Activated CD8-positive, alpha-beta memory T cell treated with anti-CD3 and anti-CD28 coated beads, Interleukin-2, amount 50 U/mL, for 1 hour (primary cell): Measurements from ENCODE around the gene WDTC1.
"Not testable (repeated sequence)": the region's sequence is repeated elsewhere in the genome, so short reads cannot be mapped to it uniquely, and the experiment has no call there.

Experiments used
- DNase-seq: peaks from one replicate; pipeline ENCODE4 v3.0.0-alpha.2; 2020; ENCODE audit errors: extremely low read depth

WDTC1 gene

DNA sequence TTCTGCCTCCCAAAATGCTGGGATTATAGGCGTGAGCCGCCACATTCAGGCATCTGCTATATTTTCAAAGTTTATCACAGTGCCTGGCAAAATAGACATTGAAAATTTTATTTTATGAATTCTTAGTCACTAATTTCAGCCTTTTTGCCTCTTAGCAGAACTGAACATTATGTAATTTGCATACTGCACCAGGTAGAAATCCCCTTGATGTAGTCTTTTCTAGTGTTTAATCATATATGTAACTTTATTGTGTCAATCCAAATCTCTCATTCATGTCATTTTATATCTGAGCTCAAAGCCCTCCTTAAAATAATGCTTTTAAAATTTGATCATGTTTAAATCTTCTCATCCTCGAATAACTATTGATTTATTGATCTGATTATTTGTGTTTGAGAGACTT is 19.2 kb downstream of the WDTC1 start:
- no peak for DNase-seq

DNA sequence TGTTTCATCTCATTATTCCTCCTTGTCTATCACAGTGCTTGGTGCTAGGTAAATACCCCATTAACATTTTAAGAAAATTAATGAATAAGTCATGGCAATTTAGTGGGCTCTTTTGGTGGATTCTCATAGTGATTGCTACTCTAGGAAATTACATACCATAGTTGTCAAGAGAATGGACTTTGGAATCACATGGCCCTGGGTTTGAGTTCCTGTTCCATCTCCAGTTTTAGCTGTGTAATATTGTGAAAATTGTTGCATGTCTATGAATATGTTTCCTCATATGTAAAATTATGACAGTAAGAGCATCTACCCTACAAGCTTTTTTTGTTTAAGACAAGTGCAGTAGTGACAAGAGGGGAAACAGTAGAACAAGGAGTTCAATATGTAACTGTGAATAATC is 20.7 kb downstream of the WDTC1 start:
- no peak for DNase-seq

DNA sequence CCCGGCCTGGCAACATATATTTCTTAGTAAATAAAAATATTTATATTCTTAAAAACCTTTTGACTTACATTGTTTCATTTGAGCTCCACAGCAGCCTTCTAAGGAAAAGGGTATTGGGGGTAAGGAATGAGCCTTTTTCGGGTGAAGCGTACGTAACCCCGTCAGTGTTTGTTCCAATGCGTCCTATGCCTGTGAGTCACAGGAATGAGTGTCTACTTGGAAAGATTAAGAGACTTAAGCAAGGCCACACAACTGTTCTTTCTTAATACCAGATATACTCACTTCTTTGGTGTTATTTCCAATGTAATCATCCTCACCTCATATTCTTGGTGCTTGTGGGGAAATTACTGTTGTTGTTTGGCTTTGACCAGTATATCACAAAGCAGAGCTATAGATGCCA is 22.7 kb downstream of the WDTC1 start:
- DNase-seq = no peak

DNA sequence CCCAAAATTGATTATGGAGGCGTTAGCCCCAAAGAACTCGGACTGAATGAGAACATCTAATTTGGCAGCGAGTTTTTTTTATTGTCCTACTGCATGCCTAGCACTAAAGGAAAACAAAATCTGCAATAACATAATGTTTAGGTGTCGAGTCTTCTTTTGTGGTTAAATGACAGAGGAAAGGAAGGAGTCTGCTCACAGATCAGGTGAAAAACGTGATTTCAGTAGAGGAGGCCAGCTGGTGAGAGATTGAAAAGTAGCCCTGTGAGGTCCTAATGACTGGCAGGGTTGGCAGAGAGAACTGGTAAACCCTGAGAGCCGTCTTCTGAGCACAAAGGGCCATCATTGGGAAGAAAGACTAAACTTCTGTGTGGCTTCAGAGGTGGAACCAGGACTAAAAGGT is 24.2 kb downstream of the WDTC1 start:
- DNase-seq = no peak

- DNase-seq = no peak
Observed at GRCh38 chr1:27267153-27267552, 32.7 kb downstream of the WDTC1 start.

GRCh38 chr1:27269276-27269675 is 34.8 kb downstream of the WDTC1 start:
- no peak for DNase-seq

DNA sequence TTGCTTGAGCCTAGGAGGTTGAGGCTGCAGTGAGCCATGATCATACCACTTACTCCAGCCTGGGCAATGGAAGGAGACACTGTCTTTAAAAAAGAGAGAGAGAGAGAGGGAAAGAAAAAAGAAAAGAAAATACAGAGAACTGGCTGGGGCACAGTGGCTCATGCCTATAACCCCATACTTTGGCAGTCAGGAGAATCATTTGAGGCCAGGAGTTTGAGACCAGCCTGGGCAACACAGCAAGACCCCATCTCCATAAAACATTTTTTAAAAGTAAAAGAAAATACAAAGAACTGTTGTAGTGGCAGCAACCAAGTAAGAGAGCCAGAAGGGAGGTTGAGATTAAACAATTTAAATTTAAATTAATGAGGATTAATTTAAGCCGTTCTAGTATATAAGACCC is 39.8 kb downstream of the WDTC1 start:
- DNase-seq = no peak

DNA sequence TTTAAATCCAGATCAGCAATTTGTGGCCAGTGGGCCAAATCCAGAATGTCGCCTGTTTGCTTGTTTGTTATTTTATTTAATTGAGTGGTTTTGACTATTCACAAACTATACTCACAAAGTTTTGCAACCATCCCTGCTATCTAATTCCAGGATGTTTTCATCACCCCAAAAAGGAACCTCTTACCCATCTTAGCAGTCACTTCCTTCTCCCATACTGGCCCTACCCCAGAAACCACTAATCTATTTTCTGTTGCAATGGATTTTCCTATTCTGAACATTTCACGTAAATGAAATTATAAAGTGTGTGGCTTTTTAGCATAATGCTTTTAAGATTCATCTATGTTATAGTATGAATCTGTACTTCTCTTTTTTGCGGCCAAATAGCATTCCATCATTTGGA is 41.3 kb downstream of the WDTC1 start:
- no peak for DNase-seq

- peak; percentile 84 for DNase-seq
Observed at GRCh38 chr1:27284425-27285273, 50.2 kb downstream of the WDTC1 start.

- no peak for DNase-seq
Observed at GRCh38 chr1:27285274-27285660, 50.8 kb downstream of the WDTC1 start.

DNA sequence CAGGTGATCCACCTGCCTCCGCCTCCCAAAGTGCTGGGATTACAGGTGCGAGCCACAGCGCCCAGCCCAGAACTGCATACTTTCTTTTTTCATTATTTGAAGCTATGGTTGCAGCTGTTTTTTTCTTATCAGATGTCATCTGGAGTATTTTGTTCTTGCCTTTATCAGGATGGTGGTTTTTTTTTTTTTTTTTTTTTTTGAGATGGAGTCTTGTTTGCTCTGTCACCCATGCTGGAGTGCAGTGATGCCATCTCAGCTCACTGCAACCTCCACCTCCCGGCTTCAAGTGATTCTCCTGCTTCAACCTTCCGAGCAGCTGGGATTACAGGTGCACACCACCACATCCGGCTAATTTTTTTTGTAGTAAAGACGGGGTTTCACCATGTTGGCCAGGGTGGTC is 51.4 kb downstream of the WDTC1 start:
- DNase-seq = not testable (repeated sequence)

DNA sequence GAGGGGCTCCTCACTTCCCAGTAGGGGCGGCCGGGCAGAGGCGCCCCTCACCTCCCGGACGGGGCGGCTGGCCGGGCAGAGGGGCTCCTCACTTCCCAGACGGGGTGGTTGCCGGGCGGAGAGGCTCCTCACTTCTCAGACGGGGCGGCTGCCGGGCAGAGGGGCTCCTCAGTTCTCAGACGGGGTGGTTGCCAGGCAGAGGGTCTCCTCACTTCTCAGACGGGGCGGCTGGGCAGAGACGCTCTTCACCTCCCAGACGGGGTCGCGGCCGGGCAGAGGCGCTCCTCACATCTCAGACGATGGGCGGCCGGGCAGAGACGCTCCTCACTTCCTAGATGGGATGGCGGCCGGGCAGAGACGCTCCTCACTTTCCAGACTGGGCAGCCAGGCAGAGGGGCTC is 54.7 kb downstream of the WDTC1 start:
- not testable (repeated sequence) for DNase-seq

DNA sequence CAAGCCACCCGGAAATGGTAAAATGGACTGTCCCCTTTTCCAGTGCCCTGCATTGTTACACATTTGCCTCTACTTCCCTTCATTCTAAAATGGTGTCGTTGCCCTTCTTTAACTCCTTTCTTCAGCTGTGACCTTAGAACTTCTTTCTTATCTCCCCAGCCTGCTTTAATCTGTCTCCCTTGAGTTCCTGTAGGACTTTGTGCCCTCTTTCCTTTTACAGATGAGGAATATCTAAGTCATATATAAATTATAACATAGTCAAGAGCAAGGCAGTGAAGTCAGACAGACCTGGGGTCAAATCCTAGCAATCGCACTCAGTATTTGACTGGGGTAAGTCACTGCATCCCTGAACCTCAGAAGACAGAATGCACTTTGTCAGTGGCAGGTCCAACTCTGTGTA is 56.1 kb downstream of the WDTC1 start:
- DNase-seq = no peak

DNA sequence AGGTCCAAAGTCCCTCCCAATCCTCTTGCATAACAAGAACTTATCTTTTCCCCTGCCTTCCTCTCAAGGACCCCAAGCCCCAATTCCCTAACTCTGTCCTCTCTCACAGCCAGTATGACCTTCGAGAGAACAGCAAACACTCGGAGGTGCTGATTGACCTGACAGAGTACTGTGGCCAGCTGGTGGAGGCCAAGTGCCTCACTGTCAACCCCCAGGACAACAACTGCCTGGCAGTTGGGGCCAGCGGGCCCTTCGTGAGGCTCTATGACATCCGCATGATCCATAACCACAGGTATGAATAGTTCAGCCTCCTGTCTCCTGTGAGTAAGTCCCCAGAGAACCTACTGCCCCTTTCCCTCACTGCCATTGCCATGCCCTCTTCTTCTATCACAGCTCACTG is 57.7 kb downstream of the WDTC1 start:
- no peak for DNase-seq

- no peak for DNase-seq
Observed at GRCh38 chr1:27293915-27294314, 59.5 kb downstream of the WDTC1 start.

DNA sequence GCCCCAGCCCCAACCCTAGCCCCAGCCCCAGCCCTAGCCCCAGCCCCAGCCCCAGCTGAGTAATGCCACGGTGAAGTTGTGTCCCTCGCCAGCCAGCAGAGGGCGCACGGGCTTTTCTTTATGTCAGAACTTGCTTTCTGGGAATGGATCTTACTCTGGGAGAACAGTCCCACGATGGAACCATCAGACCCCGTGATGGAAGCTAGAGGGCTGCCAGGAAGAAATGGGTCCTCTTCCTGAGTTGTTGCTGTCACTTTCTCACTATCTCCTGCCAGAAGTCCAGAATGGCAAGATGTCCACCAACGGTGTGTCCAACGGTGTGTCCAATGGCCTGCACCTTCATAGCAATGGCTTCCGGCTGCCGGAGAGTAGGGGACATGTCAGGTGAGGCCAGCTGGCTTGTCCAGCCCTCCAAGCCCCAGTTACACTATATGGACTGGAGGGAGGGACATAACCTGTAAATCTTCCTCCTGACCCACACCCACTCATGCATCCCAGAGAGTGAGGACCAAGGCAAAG is 62.4 kb downstream of the WDTC1 start:
- peak; percentile 22 for DNase-seq

DNA sequence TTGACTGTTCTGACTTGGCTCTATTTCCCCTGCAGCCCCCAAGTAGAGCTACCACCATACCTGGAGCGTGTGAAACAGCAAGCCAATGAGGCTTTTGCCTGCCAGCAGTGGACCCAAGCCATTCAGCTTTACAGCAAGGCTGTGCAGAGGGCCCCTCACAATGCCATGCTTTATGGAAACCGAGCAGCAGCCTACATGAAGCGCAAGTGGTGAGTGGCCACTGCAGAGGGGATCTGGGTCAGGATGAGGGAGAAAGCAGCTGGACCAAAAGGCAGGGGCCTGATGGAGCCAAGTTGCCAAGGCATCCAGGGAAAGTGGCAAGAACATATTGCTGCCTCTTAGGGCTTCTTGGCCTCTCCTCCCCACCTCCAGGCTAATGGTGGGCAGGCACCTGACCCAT is 63.5 kb downstream of the WDTC1 start:
- DNase-seq = no peak

DNA sequence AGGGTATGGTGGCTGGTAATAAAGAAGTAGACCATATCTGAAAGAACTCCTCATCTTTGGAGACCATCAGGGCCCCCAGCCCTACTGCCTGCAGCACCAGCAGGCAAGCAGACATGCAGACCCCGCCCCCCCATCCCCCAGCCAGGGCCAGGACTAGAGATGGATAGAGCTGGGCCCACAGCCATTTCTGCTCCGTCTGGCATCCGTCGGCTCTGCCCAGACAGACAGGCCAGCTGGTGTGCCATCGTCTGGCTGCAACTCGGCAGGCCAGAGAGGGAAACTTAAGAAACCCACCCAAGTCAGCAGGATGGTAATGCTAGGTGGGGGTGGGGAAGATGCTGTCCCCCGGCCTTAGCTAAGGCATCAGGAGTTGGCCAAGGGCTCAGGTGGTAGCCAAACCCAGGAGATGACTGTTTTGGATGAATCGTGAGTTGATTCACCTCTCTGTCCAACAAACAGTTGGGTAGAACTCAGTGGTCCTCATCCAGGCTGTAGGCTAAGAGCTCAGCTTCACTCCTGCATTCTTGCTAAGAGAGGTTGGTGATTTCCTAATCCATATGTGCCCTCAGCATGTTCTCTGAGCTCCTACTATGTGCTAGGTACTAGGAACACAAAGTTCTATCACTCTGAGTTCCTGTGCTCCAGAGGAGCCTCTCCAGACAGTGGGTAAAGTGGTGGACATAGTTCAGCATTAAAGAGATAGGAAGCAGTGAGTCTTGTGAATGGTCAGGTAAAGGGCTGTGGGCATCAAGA is 64.4 kb downstream of the WDTC1 start:
- no peak for DNase-seq

DNA sequence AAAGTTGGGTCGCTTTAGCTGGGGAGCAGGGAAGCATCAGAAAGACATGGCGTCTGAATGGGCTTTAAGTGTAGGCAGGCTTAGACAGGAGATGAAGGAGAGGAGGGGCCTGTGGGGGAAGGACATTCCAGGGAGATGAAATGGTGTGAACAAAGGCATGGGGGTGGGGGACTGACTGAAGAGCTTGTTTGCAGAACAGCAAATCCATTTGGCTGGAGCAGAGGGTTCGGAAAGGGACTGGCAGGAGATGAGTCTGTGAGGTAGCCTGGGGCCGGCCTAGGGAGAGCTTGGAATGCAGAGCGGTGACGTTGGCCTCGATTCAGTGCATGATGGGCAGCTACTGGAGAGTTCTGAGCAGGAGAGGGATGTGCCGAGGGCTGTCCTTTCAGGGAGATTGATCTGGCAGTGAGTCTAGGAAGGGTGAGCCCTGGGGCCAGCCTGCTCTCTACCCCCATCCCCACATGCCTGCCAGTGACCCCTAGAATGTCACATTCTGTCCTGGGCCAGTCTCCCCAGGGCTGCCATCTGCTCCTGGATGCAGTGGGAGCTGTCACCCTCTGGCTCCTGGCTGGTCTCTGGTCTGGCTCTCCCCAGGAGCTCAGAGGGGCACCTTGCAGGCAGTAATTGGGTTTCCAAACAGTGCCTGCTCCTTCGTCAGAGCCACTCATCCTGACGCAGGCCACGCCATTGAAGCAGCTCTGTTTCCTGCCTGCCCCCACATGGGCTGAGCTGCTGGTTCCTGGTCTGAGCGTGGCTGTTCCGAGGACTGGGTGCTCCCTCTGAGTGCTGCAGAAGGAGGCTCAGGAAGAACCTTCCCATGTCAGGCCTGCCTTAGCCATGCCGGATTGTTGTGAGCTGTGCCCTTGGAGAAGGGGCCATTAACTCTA is 65.2 kb downstream of the WDTC1 start:
- no peak for DNase-seq

- peak; percentile 29 for DNase-seq
Observed at GRCh38 chr1:27300341-27301051, 66.1 kb downstream of the WDTC1 start.

DNA sequence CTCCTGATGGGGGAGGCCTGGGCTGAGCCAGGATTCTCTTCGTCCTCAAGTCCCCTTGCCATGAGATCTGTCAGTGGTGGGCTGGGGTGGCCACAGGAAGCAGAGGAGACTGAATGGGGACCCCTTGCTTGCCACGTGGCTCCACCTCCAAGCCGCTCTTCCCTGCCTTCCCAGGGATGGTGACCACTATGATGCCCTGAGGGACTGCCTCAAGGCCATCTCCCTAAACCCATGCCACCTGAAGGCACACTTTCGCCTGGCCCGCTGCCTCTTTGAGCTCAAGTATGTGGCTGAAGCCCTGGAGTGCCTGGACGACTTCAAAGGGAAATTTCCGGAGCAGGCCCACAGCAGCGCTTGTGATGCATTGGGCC is 66.6 kb downstream of the WDTC1 start:
- DNase-seq = no peak
